ENCODE measurements around the gene CD36.

The CD36 gene

DNA sequence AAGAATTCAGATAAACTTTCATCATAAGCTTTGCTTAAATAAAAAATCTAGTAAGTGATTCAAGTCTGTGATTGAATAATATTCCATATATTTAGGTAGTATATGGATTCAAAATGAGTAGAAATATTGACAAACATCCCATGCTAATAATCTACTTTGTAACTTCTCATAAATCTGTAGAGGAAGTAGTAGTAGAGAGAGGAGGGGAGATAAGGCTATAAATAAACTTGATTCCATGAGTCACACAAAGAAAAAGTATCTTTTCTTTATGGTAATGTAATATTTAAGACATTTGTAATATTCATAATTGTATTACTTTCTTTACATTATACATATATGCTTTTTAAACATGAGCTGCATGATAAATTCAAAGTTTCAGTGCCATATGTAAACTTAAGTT lies 25.6 kb upstream of the CD36 start:
- ChIA-PET CTCF (interaction anchor here (1.6 to 1.8 kb wide), 2 partner anchors 24 to 857 kb away, joined by 3 read pairs; no protein-coding TSS in a partner anchor), POLR2A (no interaction called here)
- Histone ChIP-seq H3K9me3 (ENCODE audit: control insufficient read depth, insufficient read depth, low read depth, low read length) (no peaks in the 10 kb centered on the region), H3K36me3 (ENCODE audit: control insufficient read depth in 2 of 2, insufficient read depth in 1 of 2, low read length in 2 of 2) (no peaks in the 10 kb centered on the region), H3K4me3 (ENCODE audit: low read depth, low read length) (no peak overlapping the region), H3K4me1 (ENCODE audit: control insufficient read depth, insufficient read depth, low read length) (peaks cover 7% of the 10 kb centered on the region; the same call in 1 of the 2 replicates), H3K27ac (ENCODE audit: extremely low read depth, low read depth, low read length) (no peak overlapping the region)
- TF ChIP-seq ZSCAN30 (tag by site-specific recombination; IDR thresholded peaks at IDR 0.05) (no peak), ZNF843 (tag by site-specific recombination; IDR thresholded peaks at IDR 0.05) (no peak), ZNF211 (tag by site-specific recombination; IDR thresholded peaks at IDR 0.05; ENCODE audit: low read depth) (no peak), PRDM1 (tag by site-specific recombination; IDR thresholded peaks at IDR 0.05) (no peak), MYNN (tag by site-specific recombination; IDR thresholded peaks at IDR 0.05; ENCODE audit: borderline replicate concordance) (no peak), ZNF571 (tag by site-specific recombination; IDR thresholded peaks at IDR 0.05) (no peak)
- TF ChIP-seq, protein P1, sequence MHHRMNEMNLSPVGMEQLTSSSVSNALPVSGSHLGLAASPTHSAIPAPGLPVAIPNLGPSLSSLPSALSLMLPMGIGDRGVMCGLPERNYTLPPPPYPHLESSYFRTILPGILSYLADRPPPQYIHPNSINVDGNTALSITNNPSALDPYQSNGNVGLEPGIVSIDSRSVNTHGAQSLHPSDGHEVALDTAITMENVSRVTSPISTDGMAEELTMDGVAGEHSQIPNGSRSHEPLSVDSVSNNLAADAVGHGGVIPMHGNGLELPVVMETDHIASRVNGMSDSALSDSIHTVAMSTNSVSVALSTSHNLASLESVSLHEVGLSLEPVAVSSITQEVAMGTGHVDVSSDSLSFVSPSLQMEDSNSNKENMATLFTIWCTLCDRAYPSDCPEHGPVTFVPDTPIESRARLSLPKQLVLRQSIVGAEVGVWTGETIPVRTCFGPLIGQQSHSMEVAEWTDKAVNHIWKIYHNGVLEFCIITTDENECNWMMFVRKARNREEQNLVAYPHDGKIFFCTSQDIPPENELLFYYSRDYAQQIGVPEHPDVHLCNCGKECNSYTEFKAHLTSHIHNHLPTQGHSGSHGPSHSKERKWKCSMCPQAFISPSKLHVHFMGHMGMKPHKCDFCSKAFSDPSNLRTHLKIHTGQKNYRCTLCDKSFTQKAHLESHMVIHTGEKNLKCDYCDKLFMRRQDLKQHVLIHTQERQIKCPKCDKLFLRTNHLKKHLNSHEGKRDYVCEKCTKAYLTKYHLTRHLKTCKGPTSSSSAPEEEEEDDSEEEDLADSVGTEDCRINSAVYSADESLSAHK (tag by site-specific recombination; IDR thresholded peaks at IDR 0.05), result no peak
- TF ChIP-seq, protein P2, sequence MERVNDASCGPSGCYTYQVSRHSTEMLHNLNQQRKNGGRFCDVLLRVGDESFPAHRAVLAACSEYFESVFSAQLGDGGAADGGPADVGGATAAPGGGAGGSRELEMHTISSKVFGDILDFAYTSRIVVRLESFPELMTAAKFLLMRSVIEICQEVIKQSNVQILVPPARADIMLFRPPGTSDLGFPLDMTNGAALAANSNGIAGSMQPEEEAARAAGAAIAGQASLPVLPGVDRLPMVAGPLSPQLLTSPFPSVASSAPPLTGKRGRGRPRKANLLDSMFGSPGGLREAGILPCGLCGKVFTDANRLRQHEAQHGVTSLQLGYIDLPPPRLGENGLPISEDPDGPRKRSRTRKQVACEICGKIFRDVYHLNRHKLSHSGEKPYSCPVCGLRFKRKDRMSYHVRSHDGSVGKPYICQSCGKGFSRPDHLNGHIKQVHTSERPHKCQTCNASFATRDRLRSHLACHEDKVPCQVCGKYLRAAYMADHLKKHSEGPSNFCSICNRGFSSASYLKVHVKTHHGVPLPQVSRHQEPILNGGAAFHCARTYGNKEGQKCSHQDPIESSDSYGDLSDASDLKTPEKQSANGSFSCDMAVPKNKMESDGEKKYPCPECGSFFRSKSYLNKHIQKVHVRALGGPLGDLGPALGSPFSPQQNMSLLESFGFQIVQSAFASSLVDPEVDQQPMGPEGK (tag by site-specific recombination; IDR thresholded peaks at IDR 0.05), result no peak
- TF ChIP-seq, protein P3, sequence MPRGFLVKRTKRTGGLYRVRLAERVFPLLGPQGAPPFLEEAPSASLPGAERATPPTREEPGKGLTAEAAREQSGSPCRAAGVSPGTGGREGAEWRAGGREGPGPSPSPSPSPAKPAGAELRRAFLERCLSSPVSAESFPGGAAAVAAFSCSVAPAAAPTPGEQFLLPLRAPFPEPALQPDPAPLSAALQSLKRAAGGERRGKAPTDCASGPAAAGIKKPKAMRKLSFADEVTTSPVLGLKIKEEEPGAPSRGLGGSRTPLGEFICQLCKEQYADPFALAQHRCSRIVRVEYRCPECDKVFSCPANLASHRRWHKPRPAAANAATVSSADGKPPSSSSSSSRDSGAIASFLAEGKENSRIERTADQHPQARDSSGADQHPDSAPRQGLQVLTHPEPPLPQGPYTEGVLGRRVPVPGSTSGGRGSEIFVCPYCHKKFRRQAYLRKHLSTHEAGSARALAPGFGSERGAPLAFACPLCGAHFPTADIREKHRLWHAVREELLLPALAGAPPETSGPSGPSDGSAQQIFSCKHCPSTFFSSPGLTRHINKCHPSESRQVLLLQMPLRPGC (tag by site-specific recombination; IDR thresholded peaks at IDR 0.05), result no peak

DNA sequence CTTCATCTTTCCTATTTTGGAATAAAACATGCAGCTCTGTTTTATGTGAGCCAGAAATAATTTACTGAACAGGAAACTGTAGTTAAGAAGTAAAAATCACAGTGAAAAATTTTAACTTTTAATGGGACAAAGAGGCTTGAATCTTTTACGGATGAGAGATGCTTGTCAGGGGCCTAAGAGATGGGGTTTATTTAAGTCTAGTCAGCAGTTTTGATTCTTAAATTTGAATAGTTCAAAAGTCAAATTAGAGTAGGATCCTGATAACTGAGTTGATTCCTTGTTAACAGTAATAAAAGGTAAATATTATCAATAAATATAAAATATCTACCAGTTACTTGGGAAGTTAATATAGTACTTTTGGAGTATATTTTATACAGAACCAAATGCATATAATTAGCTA lies 24.9 kb upstream of the CD36 start:
- H3K9me3 ChIP-seq (ENCODE audit: control insufficient read depth, insufficient read depth, low read depth, low read length), result no peaks in the 10 kb centered on the region
- TF ChIP-seq, protein P4, sequence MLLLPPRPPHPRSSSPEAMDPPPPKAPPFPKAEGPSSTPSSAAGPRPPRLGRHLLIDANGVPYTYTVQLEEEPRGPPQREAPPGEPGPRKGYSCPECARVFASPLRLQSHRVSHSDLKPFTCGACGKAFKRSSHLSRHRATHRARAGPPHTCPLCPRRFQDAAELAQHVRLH (tag by site-specific recombination; IDR thresholded peaks at IDR 0.05), result no peak
- no peak for TF ChIP-seq ZNF48 (tag by site-specific recombination; IDR thresholded peaks at IDR 0.05)
- TF ChIP-seq GLI4 (tag by site-specific recombination; IDR thresholded peaks at IDR 0.05), result no peak
- no peak for TF ChIP-seq ZNF169 (tag by site-specific recombination; IDR thresholded peaks at IDR 0.05)
- TF ChIP-seq, protein P5, sequence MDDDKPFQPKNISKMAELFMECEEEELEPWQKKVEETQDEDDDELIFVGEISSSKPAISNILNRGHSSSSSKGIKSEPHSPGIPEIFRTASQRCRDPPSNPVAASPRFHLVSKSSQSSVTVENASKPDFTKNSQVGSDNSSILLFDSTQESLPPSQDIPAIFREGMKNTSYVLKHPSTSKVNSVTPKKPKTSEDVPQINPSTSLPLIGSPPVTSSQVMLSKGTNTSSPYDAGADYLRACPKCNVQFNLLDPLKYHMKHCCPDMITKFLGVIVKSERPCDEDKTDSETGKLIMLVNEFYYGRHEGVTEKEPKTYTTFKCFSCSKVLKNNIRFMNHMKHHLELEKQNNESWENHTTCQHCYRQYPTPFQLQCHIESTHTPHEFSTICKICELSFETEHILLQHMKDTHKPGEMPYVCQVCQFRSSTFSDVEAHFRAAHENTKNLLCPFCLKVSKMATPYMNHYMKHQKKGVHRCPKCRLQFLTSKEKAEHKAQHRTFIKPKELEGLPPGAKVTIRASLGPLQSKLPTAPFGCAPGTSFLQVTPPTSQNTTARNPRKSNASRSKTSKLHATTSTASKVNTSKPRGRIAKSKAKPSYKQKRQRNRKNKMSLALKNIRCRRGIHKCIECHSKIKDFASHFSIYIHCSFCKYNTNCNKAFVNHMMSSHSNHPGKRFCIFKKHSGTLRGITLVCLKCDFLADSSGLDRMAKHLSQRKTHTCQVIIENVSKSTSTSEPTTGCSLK (tag by site-specific recombination; IDR thresholded peaks at IDR 0.05), result no peak
- no peak for TF ChIP-seq SALL2 (tag by site-specific recombination; IDR thresholded peaks at IDR 0.05; ENCODE audit: borderline replicate concordance)
- no peak for TF ChIP-seq RBAK (tag by site-specific recombination; IDR thresholded peaks at IDR 0.05)
- TF ChIP-seq ZNF561 (tag by site-specific recombination; IDR thresholded peaks at IDR 0.05; ENCODE audit: borderline replicate concordance), result no peak
- TF ChIP-seq ZNF776 (tag by site-specific recombination; IDR thresholded peaks at IDR 0.05; ENCODE audit: borderline replicate concordance), result no peak
- no peak for TF ChIP-seq ZNF391 (tag by site-specific recombination; IDR thresholded peaks at IDR 0.05; ENCODE audit: borderline replicate concordance, low read depth)
- no peak for TF ChIP-seq SP2 (tag by site-specific recombination; IDR thresholded peaks at IDR 0.05)
- ChIA-PET CTCF (no interaction called here), POLR2A (no interaction called here)
- H3K4me3 ChIP-seq (ENCODE audit: low read depth, low read length), result no peak overlapping the region
- H3K4me1 ChIP-seq (ENCODE audit: control insufficient read depth, insufficient read depth, low read length), result peaks cover 7% of the 10 kb centered on the region; the same call in 1 of the 2 replicates
- H3K36me3 ChIP-seq (ENCODE audit: control insufficient read depth in 2 of 2, insufficient read depth in 1 of 2, low read length in 2 of 2), result no peaks in the 10 kb centered on the region
- no peak overlapping the region for H3K27ac ChIP-seq (ENCODE audit: extremely low read depth, low read depth, low read length)
